ES-I3 (cell line): Measurements from ENCODE around the gene MCM3AP.
"Not testable (repeated sequence)": the region's sequence is repeated elsewhere in the genome, so short reads cannot be mapped to it uniquely, and the experiment has no call there.

Source experiments
- H3K36me3 ChIP-seq: 2 replicates; pipeline ENCODE4 v1.6.1; 2013; ENCODE audit warnings: mild to moderate bottlenecking, low read length, control low read depth, moderate library complexity; ENCODE audit not compliant: insufficient read depth
- H3K4me1 ChIP-seq: 2 replicates; pipeline ENCODE4 v1.6.1; 2013; ENCODE audit warnings: mild to moderate bottlenecking, control low read depth, low read length; ENCODE audit not compliant: insufficient read depth
- H3K9ac ChIP-seq: 2 replicates; pipeline ENCODE4 v1.6.1; 2013; ENCODE audit warnings: low read depth, mild to moderate bottlenecking, low read length, moderate library complexity
- H3K9me3 ChIP-seq: 2 replicates; pipeline ENCODE4 v1.6.1; 2013; ENCODE audit warnings: mild to moderate bottlenecking, low read length, moderate library complexity; ENCODE audit not compliant: control insufficient read depth, insufficient read depth

MCM3AP gene

DNA sequence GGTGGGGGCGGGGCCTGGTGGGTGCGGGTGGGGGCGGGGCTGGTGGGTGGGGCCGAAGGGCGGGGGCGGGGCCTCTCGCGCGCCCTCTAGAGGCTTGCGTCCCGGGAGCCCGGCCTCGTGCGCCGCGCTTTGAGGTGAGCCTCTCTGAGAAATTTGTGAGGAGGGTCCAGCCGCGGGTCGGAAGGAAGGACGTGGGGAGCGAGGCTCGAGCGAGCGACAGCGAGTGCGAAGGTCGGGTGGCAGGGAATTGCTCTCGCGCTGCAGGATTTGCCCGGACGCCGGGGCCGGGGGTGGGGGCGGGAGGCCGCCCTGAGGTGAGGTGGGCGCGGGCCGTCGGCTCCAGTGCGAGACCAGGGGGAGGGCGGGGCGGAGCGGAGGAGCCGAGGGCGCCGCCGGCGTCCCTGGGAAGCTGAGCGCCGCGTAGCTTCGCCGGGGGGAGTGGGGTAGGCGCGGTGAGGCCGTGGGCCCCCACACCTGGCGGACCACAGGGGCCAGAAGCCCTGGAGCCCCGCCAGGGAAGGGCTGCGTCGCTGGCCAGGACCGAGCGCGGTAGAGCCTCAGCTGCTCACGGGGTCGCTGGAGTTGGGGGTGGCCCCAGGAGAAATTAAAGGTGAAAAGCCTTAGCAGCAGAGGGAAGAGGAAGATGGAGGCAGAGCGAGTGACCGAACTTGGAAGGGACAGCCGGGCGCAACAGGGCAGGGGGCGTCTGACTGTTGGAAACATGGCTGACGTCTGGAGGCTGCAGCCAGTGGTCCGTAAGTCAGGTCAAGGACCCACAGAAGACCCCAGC is 56.1 kb downstream of the MCM3AP start:
- no peaks in the 10 kb centered on the region for H3K9me3 ChIP-seq
- peaks cover 7% of the 10 kb centered on the region; the same call in 1 of the 2 replicates for H3K36me3 ChIP-seq
- 0 out of 2 replicates have a peak, but pooled peaks cover 3% of the 10 kb centered on the region for H3K4me1 ChIP-seq
- peak overlapping the region; percentile 86 for H3K9ac ChIP-seq

DNA sequence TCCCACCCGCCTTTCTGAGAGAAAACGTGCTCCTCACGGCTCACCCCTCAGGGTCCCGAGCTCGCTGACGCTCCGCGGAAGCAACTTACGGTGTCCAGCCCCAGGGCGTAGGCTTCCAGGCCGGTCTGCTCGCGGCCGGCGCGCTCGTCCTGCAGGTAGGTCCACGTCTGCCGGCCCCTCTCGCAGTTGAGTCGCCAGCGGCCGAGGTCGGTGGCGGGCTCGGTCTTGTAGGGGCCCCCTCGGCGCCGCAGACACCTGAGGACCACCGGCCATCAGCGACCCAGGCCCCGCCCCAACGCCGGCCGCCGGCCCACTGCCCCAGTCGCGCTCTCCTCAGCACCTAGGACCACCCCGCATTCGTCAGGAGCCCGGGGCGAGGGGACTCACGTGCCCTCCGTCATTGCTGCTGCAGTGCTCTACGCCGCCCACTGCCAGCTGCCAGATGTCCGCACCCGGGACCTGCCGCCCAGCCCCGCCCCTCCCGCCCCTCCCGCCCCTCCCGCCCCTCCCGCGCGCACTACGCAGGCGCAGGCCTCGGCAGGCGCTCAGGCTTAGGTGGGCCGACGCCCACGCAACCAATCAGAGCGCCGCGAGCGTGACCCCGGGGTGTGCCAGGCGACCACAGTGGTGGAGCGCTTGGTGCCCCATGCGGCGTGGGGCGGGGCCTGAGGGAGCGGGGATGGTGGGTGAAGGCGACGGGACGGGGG is 56.9 kb downstream of the MCM3AP start, which contains the start of gene LSS:
TSS of gene LSS (minus strand) at position 430 of the 707 bp plus-strand sequence. CDS start at position 401, 29 bp downstream.
- Histone ChIP-seq H3K9ac (peak within 1 kb of the TSS; percentile 86), H3K9me3 (no peaks in the 10 kb centered on the region), H3K36me3 (peaks cover 7% of the 10 kb centered on the region; the same call in 1 of the 2 replicates), H3K4me1 (0 out of 2 replicates have a peak, but pooled peaks cover 3% of the 10 kb centered on the region)

DNA sequence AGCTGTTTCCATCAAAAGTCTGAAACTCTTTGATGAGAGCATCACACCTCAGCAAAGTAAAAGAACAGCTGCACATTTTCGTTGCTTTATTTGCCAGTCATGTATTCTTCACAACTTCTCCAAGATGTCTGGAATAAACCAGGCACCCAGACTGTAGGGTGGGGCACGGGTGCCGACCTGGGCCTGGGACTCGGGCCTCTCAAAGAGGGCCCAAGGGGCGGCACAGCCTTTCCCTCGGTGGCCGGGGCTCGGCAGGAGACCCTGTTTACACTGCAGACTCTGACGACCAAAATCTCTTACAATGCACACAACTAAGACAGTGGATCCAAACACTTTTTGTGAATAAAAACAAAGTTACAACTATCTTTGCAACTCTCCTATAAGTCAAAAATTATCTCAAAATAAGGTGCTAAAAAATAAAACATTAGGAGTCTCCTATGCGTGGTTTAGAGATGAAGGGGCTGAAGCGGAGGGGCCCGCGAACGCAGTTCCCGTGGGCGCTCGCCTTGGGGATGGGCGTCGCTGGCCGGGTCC is 57.5 kb downstream of the MCM3AP start:
- Histone ChIP-seq H3K9me3 (no peaks in the 10 kb centered on the region), H3K4me1 (0 out of 2 replicates have a peak, but pooled peaks cover 3% of the 10 kb centered on the region), H3K9ac (peak overlapping the region; percentile 67), H3K36me3 (peaks cover 4% of the 10 kb centered on the region; the same call in 1 of the 2 replicates)

DNA sequence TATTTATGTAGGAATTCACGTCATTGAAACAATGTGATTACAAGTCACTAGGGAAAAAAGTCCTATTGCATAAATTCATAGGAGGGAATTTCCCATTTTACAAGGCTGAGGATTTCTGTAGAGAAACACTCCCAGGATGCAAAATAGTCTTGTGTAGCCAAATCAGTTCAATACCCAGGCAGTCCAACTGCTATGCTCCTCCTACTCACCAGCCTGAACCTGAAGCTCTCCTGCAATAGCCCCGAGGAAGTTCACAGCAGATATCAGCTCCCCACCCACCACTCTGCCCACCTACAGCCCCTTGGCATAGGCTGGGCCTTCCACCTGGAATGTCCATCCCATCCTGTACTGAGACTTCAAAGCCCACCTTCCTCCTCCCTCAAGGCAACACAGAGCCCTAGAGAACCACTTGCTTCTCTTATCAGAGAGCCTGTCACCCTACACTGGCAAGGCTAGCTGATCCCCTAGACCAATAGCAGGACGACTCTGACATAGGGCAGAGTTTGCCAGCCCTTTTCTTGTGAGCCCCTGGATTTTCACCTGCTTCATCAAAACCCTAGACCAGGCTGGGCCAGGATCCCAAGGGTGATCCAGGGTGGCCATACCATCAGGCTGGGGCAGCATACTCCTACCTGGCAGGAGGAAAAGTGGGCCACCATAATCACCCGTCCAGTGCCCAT is 58.4 kb downstream of the MCM3AP start:
- peak overlapping the region; percentile 67 for H3K9ac ChIP-seq
- H3K36me3 ChIP-seq = peaks cover 4% of the 10 kb centered on the region; the same call in 1 of the 2 replicates
- H3K4me1 ChIP-seq = 0 out of 2 replicates have a peak, but pooled peaks cover 3% of the 10 kb centered on the region
- H3K9me3 ChIP-seq = no peaks in the 10 kb centered on the region

DNA sequence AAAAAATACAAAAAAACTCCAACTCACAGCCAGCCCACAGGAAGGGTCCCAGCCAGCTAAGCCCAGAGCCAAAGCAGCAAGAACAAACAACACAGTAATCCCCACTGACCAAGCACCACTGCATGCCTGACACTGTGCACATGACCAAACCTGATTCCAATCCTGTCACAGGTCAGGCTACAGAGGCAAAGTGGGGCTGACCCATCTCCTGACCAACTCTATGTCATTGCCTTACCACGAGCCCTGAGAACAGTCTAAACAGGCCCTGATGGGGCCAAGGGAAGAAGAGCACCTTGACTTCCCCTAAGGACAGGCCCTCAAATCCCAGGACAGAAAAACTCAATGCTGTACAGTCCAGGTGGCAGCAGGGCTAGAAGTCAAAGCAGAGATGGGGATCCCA is 59.3 kb downstream of the MCM3AP start:
- Histone ChIP-seq H3K9ac (no peak overlapping the region), H3K9me3 (no peaks in the 10 kb centered on the region), H3K36me3 (peaks cover 4% of the 10 kb centered on the region; the same call in 1 of the 2 replicates), H3K4me1 (0 out of 2 replicates have a peak, but pooled peaks cover 3% of the 10 kb centered on the region)

DNA sequence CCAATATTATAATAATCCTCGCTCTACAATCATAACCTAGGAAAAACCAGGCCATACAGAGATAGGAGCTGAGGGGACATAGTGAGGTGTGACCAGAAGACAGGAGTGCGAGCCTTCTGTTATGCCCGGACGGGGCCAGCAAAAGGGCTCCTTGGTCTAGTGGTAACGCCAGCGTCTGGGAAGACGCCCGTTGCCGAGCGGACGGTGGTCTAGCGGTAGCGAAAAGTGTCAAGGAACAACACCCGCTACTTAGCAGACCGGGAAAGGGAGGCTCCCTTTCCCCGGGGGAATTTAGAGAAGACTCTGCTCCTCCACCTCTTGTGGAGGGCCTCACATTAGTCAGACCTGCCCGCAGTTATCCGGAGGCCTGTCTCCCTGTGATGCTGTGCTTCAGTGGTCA is 61.8 kb downstream of the MCM3AP start:
- H3K9me3 ChIP-seq, H3K4me1 ChIP-seq, H3K36me3 ChIP-seq, H3K9ac ChIP-seq: not testable (repeated sequence)

DNA sequence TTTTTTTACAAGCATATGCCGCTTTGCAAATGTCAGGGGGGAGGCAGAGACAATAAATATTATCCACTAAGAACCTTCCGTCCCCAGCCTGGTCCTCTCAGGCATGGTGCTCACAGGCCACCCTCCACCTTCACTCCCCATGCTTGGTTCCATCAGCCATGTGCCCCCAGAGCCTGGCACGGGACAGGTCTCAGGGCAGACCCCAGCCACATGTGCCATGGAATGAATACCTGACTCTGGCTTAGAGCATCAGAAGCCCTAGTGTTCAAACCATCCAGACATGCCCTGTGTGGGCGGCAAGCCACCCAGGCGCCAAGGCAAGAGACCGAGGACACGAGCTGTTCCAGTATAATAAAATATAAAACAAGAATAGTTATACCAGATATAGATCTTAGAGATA is 62.2 kb downstream of the MCM3AP start:
- H3K9ac ChIP-seq = no peak overlapping the region
- peaks cover 4% of the 10 kb centered on the region; the same call in 1 of the 2 replicates for H3K36me3 ChIP-seq

DNA sequence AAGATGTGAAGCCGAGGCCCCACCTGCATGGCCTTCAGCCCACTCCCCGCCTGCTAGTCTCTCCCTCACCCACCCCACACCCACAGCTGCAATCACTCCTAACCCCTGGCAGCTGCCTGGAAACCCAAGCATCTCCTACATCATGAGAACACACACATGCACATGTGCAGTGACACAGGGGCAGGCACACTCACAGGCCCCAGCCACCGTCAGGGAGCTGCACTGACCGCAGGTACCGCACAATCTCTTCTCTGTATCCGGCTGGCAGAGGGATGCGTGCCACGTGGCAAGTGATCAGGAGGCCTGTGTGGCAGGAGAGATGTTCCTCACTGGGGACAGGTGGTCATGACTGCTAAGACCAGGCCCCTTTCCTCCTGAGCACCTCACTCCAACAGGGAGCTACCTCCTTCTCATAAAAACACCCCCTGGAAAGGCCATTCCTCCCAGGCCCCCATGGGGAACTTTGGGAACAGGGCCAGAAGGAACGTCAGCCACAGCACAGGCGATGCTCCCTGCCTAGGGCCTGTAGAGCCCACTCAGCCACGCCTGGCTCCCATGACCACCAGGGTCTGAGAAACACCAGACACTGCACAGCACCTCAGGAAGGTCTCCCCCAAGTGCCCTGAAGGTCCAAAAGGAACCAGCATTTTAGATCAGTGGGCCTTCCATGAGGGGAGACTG is 62.8 kb downstream of the MCM3AP start:
- peaks cover 4% of the 10 kb centered on the region; the same call in 1 of the 2 replicates for H3K36me3 ChIP-seq
- no peaks in the 10 kb centered on the region for H3K4me1 ChIP-seq
- no peaks in the 10 kb centered on the region for H3K9me3 ChIP-seq
- no peak overlapping the region for H3K9ac ChIP-seq

More for the DNA sequence above, 62.2 kb downstream of the MCM3AP start:
- Histone ChIP-seq H3K4me1 (no peaks in the 10 kb centered on the region), H3K9me3 (no peaks in the 10 kb centered on the region)

DNA sequence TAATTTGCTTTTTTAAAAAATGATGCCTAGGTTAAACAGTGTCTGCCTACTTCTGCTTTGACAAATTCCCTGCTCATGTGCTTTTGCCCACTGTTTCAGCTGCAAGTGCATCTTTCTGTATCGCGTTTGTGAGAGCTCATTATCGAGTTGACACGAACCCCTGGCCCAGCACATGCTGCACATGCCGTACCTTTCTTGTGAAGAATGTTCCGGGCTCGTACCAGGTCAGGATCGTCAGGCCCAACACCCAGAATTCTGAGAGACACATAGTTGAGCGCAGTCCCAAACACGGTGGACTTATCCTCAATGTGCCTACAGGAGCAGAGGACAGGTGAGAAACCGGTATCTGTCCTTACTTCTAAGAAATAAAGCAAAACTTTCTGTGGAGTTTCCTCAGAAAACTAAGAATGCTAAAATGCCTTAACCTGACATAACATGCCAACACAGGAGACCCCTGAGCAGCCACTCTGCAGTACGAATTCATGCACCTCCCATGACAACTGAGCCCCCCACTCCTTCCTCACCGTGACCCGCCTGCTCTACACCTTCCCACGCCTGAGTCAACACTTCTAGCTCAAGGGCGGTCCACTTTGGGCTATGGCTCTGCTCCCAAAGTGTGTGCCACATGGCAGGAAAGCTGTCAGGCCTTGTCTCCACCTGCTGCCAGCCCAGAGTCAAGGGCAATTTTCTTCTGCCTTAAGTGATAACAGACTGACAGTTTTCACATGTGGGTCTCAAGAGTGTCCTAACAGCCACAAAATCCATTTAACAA is 63.6 kb downstream of the MCM3AP start:
- no peaks in the 10 kb centered on the region for H3K9me3 ChIP-seq
- peaks cover 4% of the 10 kb centered on the region; the same call in 1 of the 2 replicates for H3K36me3 ChIP-seq
- no peak overlapping the region for H3K9ac ChIP-seq
- H3K4me1 ChIP-seq = no peaks in the 10 kb centered on the region

DNA sequence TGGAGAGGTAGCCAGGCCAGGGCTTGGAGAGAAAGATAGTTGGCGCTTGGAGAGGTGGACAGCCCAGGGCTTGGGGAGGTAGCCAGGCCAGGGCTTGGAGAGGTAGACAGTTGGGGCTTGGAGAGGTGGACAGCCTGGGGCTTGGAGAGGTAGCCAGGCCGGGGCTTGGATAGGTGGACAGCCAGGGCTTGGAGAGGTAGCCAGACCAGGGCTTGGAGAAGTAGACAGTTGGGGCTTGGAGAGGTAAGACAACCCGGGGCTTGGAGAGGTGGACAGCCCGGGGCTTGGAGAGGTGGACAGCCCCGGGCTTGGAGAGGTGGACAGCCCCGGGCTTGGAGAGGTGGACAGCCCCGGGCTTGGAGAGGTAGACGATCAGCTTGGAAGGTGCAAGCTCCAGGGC is 64.6 kb downstream of the MCM3AP start:
- H3K9me3 ChIP-seq = no peaks in the 10 kb centered on the region
- peaks cover 4% of the 10 kb centered on the region; the same call in 1 of the 2 replicates for H3K36me3 ChIP-seq

DNA sequence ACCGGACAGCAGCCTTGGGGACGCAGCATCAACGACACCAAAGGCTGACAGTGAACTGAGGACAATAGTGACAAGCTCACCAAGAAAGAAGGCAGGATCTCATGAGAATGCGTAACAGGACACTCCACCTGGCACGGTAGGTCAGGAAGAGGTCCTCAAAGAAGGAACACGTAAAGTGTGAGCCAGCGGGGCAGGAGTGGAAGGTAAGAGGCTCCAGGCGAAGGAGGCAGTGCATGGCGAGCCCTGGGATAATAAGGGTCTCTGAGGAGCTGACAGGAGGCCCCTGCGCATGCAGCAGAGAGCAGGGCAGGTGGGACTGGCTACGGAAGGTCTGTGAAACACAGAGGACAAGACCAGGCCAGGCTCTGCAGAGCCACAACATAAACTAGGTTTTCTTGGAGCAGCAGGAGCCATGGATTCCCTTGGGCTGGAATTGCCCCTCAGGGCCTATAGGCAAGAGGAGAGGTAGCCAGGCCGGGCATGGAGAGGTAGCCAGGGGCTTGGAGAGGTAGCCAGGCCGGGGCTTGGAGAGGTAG is 65.1 kb downstream of the MCM3AP start:
- Histone ChIP-seq H3K4me1 (no peaks in the 10 kb centered on the region), H3K9me3 (no peaks in the 10 kb centered on the region), H3K36me3 (peaks cover 4% of the 10 kb centered on the region; the same call in 1 of the 2 replicates), H3K9ac (no peak overlapping the region)

More for the DNA sequence above, 64.6 kb downstream of the MCM3AP start:
- no peak overlapping the region for H3K9ac ChIP-seq
- H3K4me1 ChIP-seq = no peaks in the 10 kb centered on the region

DNA sequence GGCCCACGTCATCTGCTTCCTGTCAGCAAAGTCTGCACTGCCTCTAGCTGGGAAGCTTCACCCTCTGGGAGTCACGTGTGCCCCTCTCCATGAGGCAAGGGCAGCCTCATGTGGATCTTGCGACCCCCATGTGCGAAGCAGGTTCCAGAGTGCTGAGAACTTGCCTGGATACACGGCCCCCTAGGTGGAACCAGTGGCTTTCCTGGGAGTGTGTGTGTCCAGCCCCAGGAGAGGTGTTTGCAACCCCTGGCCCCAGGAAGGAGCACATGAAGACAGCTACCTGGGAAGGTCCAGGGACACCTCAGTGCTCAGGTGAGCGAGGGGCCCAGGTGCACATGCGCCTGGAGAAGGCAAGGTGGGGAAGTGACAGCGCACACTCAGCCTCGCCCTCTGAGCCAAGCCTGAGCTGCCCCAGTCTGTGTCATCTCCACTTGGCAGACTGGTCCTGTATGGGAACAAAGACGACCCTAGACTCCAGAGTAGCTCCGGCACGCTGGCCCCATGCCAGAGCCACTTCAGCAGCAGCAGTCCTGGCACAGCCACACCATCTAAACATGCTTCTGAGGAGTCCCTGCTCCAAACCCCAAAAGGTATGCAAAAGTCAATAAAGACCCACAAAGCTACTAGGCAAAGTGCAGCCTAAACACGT is 65.7 kb downstream of the MCM3AP start:
- Histone ChIP-seq H3K9ac (no peak overlapping the region), H3K4me1 (no peaks in the 10 kb centered on the region), H3K36me3 (peaks cover 4% of the 10 kb centered on the region; the same call in 1 of the 2 replicates), H3K9me3 (no peaks in the 10 kb centered on the region)
